GM12878 (cell line): ENCODE data around the gene SLC11A1. TPM values are rescaled to one million over a fixed set of nuclear protein-coding genes. Genes with fewer than 3 reads are reported as not detected.

Source experiments
- ATAC-seq: fragments of 200-7000 bp; cut with Tn5 transposase; 3 replicates; pipeline ENCODE4 v1.9.1; 2020; ENCODE audit warnings: mild to moderate bottlenecking, moderate library complexity
- BruUV-seq: library from RNA; stranded (reverse); fragments of 400-500 nt; replicated peaks from 2 replicates; lab custom pipeline; 2021; lab: Mats Ljungman, UMichigan
- CTCF ChIA-PET: fragments of 300-600 bp; sonication (Branson Sonifier 250); formaldehyde crosslinking; extraction: SDS; loops from one replicate; lab custom pipeline; 2021; ENCODE audit warnings: inconsistent platforms; lab: Yijun Ruan, JAX
- POLR2A ChIA-PET: fragments of 350-600 bp; formaldehyde crosslinking; extraction: SDS; loops from one replicate; lab custom pipeline; 2021; ENCODE audit warnings: inconsistent platforms; lab: Charles Lee
- RAD21 ChIA-PET: fragments of 300-600 bp; sonication (Branson Sonifier 250); formaldehyde crosslinking; loops from one replicate; lab custom pipeline; 2023; ENCODE audit warnings: antibody characterized with exemption; ENCODE audit not compliant: unreplicated experiment; lab: Charles Lee
- SMC1A ChIA-PET: fragments of 300-600 bp; sonication (Branson Sonifier 250); formaldehyde crosslinking; loops from one replicate; lab custom pipeline; 2023; ENCODE audit not compliant: unreplicated experiment, uncharacterized antibody; lab: Charles Lee
- DNase-seq: peaks from one replicate; pipeline ENCODE4 v3.0.0-alpha.2; 2011; ENCODE audit warnings: low read depth, low spot score
- FAIRE-seq: peaks from 3 replicates; lab custom pipeline; 2011; peaks lifted over from hg19 to GRCh38; lab: Jason Lieb, UNC
- H2AFZ ChIP-seq: 2 replicates; pipeline ENCODE4 v1.6.0; 2011; ENCODE audit warnings: low read depth, low read length, control low read depth; ENCODE audit not compliant: control insufficient read depth
- H3K27ac ChIP-seq: 2 replicates; pipeline ENCODE4 v1.5.1; 2011; ENCODE audit warnings: control low read depth; ENCODE audit not compliant: control insufficient read depth, insufficient read depth
- H3K27me3 ChIP-seq, 2 experiments: replicated peaks in 1 of 2; 2 replicates each; pipeline versions ENCODE4 v1.6.0 to v1.6.1; 2011; ENCODE audit warnings: low read length in 1 of 2; ENCODE audit not compliant: control insufficient read depth in 2 of 2, insufficient read depth in 2 of 2
- H3K36me3 ChIP-seq, 2 experiments: 2 replicates each; pipeline ENCODE4 v1.5.1; 2011; ENCODE audit warnings: low read length in 1 of 2; ENCODE audit not compliant: control insufficient read depth in 2 of 2, insufficient read depth in 2 of 2
- H3K4me1 ChIP-seq: 2 replicates; pipeline ENCODE4 v1.6.1; 2011; ENCODE audit warnings: mild to moderate bottlenecking, low read length, moderate library complexity, mixed read lengths; ENCODE audit not compliant: control insufficient read depth, insufficient read depth
- H3K4me2 ChIP-seq: 2 replicates; pipeline ENCODE4 v1.6.0; 2011; ENCODE audit warnings: control low read depth; ENCODE audit not compliant: control insufficient read depth, insufficient read depth
- H3K4me3 ChIP-seq: fragments of 200-600 bp; sonication (generic); 2 replicates; pipeline ENCODE4 v1.5.1; 2016
- H3K79me2 ChIP-seq: 2 replicates; pipeline ENCODE4 v1.6.0; 2011; ENCODE audit warnings: low read length; ENCODE audit not compliant: control insufficient read depth, insufficient read depth
- H3K9ac ChIP-seq: 2 replicates; pipeline ENCODE4 v1.8.0; 2011; ENCODE audit warnings: low read length, control low read depth, mixed read lengths; ENCODE audit not compliant: control insufficient read depth, insufficient read depth
- H3K9me3 ChIP-seq: replicated peaks from 3 replicates; pipeline ENCODE4 v1.5.1; 2011; ENCODE audit warnings: mild to moderate bottlenecking, low read length; ENCODE audit not compliant: control insufficient read depth, insufficient read depth
- H4K20me1 ChIP-seq: 2 replicates; pipeline ENCODE4 v1.6.0; 2011; ENCODE audit not compliant: control insufficient read depth, insufficient read depth
- CBFB ChIP-seq: IDR thresholded peaks from 2 replicates; pipeline ENCODE4 v1.6.1; 2016; ENCODE audit warnings: antibody characterized with exemption, low read depth
- CEBPB ChIP-seq, 2 experiments: fragments of 150-350 bp in 1 of 2; IDR thresholded peaks; 2 replicates each; pipeline ENCODE4 v1.6.1; 2012 to 2014; ENCODE audit warnings: low read depth in 2 of 2, low read length in 2 of 2, borderline replicate concordance in 1 of 2, inconsistent platforms in 1 of 2
- CREM ChIP-seq: IDR thresholded peaks from 2 replicates; pipeline ENCODE4 v1.6.1; 2014; ENCODE audit warnings: antibody characterized with exemption, low read depth
- E4F1 ChIP-seq: fragments of 450-650 bp; IDR thresholded peaks from 2 replicates; pipeline ENCODE4 v1.6.1; 2018; ENCODE audit warnings: borderline replicate concordance, mild to moderate bottlenecking; ENCODE audit not compliant: partially characterized antibody
- HDAC6 ChIP-seq: fragments of 200-600 bp; sonication (generic); IDR thresholded peaks from one replicate; pipeline ENCODE4 v1.8.0; 2017; ENCODE audit warnings: antibody characterized with exemption; ENCODE audit not compliant: unreplicated experiment
- JUND ChIP-seq: IDR thresholded peaks from 2 replicates; pipeline ENCODE4 v1.6.1; 2012; ENCODE audit warnings: low read depth, mild to moderate bottlenecking, low read length, improper control_type of control experiment, moderate library complexity
- MLLT1 ChIP-seq: fragments of 450-650 bp; IDR thresholded peaks from 2 replicates; pipeline ENCODE4 v1.6.1; 2016; ENCODE audit warnings: mild to moderate bottlenecking
- MXI1 ChIP-seq: fragments of 150-350 bp; IDR thresholded peaks from 2 replicates; pipeline ENCODE4 v1.6.1; 2011; ENCODE audit warnings: low read depth, mild to moderate bottlenecking, inconsistent platforms, low read length, improper control_type of control experiment
- RFX5 ChIP-seq: IDR thresholded peaks from 2 replicates; pipeline ENCODE4 v1.6.1; 2011; ENCODE audit warnings: low read depth, low read length, improper control_type of control experiment
- SMARCA5 ChIP-seq: fragments of 450-650 bp; IDR thresholded peaks from 2 replicates; pipeline ENCODE4 v1.6.1; 2017; ENCODE audit warnings: mild to moderate bottlenecking
- WRNIP1 ChIP-seq: IDR thresholded peaks from 2 replicates; pipeline ENCODE4 v1.6.1; 2011; ENCODE audit warnings: low read depth, low read length, improper control_type of control experiment, borderline replicate concordance
- WGBS: methylation state at CpG from one replicate; pipeline ENCODE4 v1.1.6; 2016; ENCODE audit warnings: low lambda C conversion rate; ENCODE audit not compliant: insufficient replicate concordance, insufficient coverage; ENCODE audit errors: missing lambda C conversion rate; 5-methylcytosine and 5-hydroxymethylcytosine counted together
- in situ Hi-C: fragments of 300-500 bp; cut with MboI; formaldehyde crosslinking; loops from 9 replicates; pipeline ENCODE4 v1.14.3; 2018; ENCODE audit warnings: mixed read lengths
- intact Hi-C: fragments of 100-400 bp; cut with micrococcal nuclease; formaldehyde crosslinking; loops from one replicate; pipeline ENCODE4 v1.14.2; 2022; ENCODE audit not compliant: unreplicated experiment
- polyA plus RNA-seq, 11 experiments: library from polyadenylated mRNA; depleted of rRNA in 4 of 11; unstranded in 6 of 11; stranded (reverse) in 5 of 11; fragments of >200 nt; fragmentation: Nextera tagmentation in 4 of 11; fragmentation: Illumina TruSeq in 1 of 11; extraction: Ambion mirVana in 4 of 11; extraction: Trizol in 1 of 11; gene quantifications; 1 replicate in 1 of 11; 2 replicates in 10 of 11; pipeline versions ENCODE4 v1.2.1 to v1.2.3, GENCODE V29; 2011 to 2016; ENCODE audit warnings: inconsistent platforms in 2 of 11, missing spikeins in 2 of 11, low read depth in 1 of 11
- total RNA-seq, 4 experiments: library from RNA; depleted of rRNA in 3 of 4; stranded (reverse); fragments of >200 nt in 3 of 4; fragmentation: Illumina TruSeq in 1 of 4; extraction: Trizol in 1 of 4; gene quantifications; 2 replicates each; pipeline versions ENCODE4 v1.2.1 to v1.2.3, GENCODE V29; 2013 to 2021
- TF ChIP-seq, protein P1 (sequence below): fragments of 450-650 bp; IDR thresholded peaks from 2 replicates; pipeline ENCODE4 v1.6.1; 2017; ENCODE audit warnings: mild to moderate bottlenecking, moderate library complexity
- TF ChIP-seq, protein P2 (sequence below): fragments of 450-650 bp; IDR thresholded peaks from 2 replicates; pipeline ENCODE4 v1.6.1; 2016; ENCODE audit warnings: mild to moderate bottlenecking

Gene SLC11A1
- total and polyA plus RNA-seq, 10 of the 15 experiments (the other 5 are each of a cell fraction or from before 2014, with no cell fraction given) = 0.03 to 0.38 (median 0.12) TPM

GRCh38 chr2:218368621-218369153 lies 13.4 kb upstream of the SLC11A1 start:
- BruUV-seq = no TSS peak
- Histone ChIP-seq H3K79me2 (no peaks in the 10 kb centered on the region), H3K9ac (no peak overlapping the region), H3K4me2 (no peak overlapping the region), H3K27me3 (no peaks in the 10 kb centered on the region), H3K4me3 (no peak overlapping the region; the same call in 1 of the 2 replicates), H2AFZ (no peak overlapping the region), H3K4me1 (peaks cover 4% of the 10 kb centered on the region; the same call in 1 of the 2 replicates), H3K36me3 (no peaks in the 10 kb centered on the region), H4K20me1 (no peaks in the 10 kb centered on the region), H3K27ac (no peak overlapping the region), H3K9me3 (no peaks in the 10 kb centered on the region; the same call in 2 of the 3 replicates)
- WGBS = 47% methylated on average over 27 of the region's 27 CpGs
- SMC1A ChIA-PET = no interaction called here
- RAD21 ChIA-PET = no interaction called here
- intact Hi-C loops = no loop called here
- CTCF ChIA-PET = interaction anchor here (1.2 to 1.3 kb wide), 2 partner anchors 11 to 25 kb away, joined by 3 to 5 read pairs; no protein-coding TSS in a partner anchor
- ATAC-seq (no peak), FAIRE-seq (no peak), DNase-seq (no peak)
- POLR2A ChIA-PET = interaction anchor here (1.0 kb wide), 1 partner anchor 25 kb away, joined by 3 read pairs; no protein-coding TSS in a partner anchor
- in situ Hi-C loops = no loop called here
- TF ChIP-seq, protein P1, sequence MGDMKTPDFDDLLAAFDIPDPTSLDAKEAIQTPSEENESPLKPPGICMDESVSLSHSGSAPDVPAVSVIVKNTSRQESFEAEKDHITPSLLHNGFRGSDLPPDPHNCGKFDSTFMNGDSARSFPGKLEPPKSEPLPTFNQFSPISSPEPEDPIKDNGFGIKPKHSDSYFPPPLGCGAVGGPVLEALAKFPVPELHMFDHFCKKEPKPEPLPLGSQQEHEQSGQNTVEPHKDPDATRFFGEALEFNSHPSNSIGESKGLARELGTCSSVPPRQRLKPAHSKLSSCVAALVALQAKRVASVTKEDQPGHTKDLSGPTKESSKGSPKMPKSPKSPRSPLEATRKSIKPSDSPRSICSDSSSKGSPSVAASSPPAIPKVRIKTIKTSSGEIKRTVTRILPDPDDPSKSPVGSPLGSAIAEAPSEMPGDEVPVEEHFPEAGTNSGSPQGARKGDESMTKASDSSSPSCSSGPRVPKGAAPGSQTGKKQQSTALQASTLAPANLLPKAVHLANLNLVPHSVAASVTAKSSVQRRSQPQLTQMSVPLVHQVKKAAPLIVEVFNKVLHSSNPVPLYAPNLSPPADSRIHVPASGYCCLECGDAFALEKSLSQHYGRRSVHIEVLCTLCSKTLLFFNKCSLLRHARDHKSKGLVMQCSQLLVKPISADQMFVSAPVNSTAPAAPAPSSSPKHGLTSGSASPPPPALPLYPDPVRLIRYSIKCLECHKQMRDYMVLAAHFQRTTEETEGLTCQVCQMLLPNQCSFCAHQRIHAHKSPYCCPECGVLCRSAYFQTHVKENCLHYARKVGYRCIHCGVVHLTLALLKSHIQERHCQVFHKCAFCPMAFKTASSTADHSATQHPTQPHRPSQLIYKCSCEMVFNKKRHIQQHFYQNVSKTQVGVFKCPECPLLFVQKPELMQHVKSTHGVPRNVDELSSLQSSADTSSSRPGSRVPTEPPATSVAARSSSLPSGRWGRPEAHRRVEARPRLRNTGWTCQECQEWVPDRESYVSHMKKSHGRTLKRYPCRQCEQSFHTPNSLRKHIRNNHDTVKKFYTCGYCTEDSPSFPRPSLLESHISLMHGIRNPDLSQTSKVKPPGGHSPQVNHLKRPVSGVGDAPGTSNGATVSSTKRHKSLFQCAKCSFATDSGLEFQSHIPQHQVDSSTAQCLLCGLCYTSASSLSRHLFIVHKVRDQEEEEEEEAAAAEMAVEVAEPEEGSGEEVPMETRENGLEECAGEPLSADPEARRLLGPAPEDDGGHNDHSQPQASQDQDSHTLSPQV = no peak
- TF ChIP-seq WRNIP1 (no peak), CEBPB (IDR thresholded peaks at IDR 0.05; ENCODE audit: borderline replicate concordance in 1 of 2, low read depth in 2 of 2, low read length in 2 of 2) (no peak), MLLT1 (no peak), HDAC6 (no peak), RFX5 (no peak), E4F1 (no peak), SMARCA5 (no peak), MXI1 (no peak), CBFB (no peak), JUND (no peak), CREM (no peak)
- TF ChIP-seq, protein P2, sequence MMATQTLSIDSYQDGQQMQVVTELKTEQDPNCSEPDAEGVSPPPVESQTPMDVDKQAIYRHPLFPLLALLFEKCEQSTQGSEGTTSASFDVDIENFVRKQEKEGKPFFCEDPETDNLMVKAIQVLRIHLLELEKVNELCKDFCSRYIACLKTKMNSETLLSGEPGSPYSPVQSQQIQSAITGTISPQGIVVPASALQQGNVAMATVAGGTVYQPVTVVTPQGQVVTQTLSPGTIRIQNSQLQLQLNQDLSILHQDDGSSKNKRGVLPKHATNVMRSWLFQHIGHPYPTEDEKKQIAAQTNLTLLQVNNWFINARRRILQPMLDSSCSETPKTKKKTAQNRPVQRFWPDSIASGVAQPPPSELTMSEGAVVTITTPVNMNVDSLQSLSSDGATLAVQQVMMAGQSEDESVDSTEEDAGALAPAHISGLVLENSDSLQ = no peak
